Vagina (tissue), 2 donors: ENCODE data around the gene ADAT1. TPM values are rescaled to one million over a fixed set of nuclear protein-coding genes. Genes with fewer than 3 reads are reported as not detected.
"Not testable (repeated sequence)": the region's sequence is repeated elsewhere in the genome, so short reads cannot be mapped to it uniquely, and the experiment has no call there.

Source experiments
- DNase-seq, 2 donors: peaks; one replicate each; pipeline ENCODE4 v3.0.0-alpha.2; 2017; ENCODE audit errors: extremely low spot score in 2 of 2
- H3K27ac ChIP-seq: fragments of 200-600 bp; sonication (generic); one replicate; pipeline ENCODE4 v1.5.1; 2019
- H3K27me3 ChIP-seq: fragments of 200-600 bp; sonication (generic); one replicate; pipeline ENCODE4 v1.5.1; 2019
- H3K36me3 ChIP-seq, 2 donors: fragments of 200-600 bp; sonication (generic); one replicate each; pipeline ENCODE4 v1.5.1; 2017 to 2019
- H3K4me1 ChIP-seq: fragments of 200-600 bp; sonication (generic); one replicate; pipeline ENCODE4 v1.5.1; 2019
- H3K4me3 ChIP-seq, 2 donors: fragments of 200-600 bp; sonication (generic); 1 replicate in 1 of 2; 2 replicates in 1 of 2; pipeline ENCODE4 v1.5.1; 2016 to 2019
- H3K9me3 ChIP-seq: fragments of 200-600 bp; sonication (generic); one replicate; pipeline ENCODE4 v1.5.1; 2019
- POLR2A ChIP-seq, 2 donors: fragments of 450-650 bp; IDR thresholded peaks; one replicate each; pipeline ENCODE4 v1.6.1; 2017; ENCODE audit warnings: antibody characterized with exemption in 2 of 2, mild to moderate bottlenecking in 2 of 2, moderate library complexity in 2 of 2
- POLR2AphosphoS5 ChIP-seq, 2 donors: sonication (generic); formaldehyde crosslinking; IDR thresholded peaks; one replicate each; pipeline ENCODE4 v1.9.0; 2017; ENCODE audit warnings: antibody characterized with exemption in 2 of 2, mild to moderate bottlenecking in 2 of 2, low read depth in 1 of 2; ENCODE audit not compliant: insufficient read depth in 1 of 2
- intact Hi-C: fragments of 100-400 bp; cut with DNase I; formaldehyde crosslinking; loops from one replicate; pipeline ENCODE4 v1.15.1; 2023
- total RNA-seq: library from RNA; depleted of rRNA; stranded (reverse); fragments of >200 nt; gene quantifications from one replicate; pipeline ENCODE4 v1.2.3, GENCODE V29; 2016
- TF ChIP-seq, protein P1 (sequence below), 3 experiments: fragments of 450-650 bp in 2 of 3; fragments of 200-600 bp in 1 of 3; sonication (generic) in 1 of 3; IDR thresholded peaks; one replicate each; pipeline ENCODE4 v1.5.1; 2017 to 2019; ENCODE audit warnings: antibody characterized with exemption in 3 of 3, mild to moderate bottlenecking in 2 of 3, moderate library complexity in 2 of 3

Gene ADAT1
- total RNA-seq, 1 donor from 2014 or later: 44.4 TPM

DNA sequence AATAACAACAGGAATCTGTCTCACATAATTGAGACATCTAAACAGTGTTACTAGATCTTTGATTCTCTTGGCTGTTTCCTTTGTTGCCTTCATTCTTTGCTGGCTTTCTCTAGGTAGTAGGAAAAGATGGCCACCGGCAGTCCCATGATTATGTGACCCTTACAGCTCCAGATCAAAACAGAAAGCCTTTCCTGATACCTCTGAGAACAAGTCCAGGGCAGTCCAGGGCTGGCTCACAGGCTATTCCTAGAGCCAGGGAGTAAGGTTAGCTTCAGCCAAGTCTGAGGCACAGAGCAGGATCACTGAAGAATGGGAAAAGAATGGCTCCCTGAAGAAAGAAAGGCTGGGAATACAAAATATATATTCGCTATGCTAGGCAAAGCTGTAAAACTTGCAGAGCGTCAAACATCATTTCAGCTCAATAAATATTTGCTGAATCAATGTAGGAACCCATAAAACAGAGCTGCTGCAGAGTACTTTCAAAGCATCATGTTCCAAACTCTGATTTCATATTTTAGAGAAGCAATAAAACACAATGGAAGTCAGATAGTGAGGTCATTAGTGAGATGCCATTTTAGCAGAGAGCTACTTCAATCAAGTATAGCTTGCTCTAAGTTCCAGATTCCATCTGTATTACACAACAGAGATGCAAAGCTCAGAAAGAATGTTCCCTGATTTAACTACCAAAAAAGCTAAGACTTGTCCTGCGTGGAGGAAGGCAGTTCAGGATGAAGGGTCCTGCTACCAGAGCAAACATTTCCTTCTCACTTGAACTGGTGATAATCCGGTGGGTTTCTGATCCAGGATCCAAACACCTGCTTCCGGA, 23.4 kb downstream of the ADAT1 start:
- no peak overlapping the region for H3K4me3 ChIP-seq
- intact Hi-C loops: no loop called here
- DNase-seq: no peak
- H3K4me1 ChIP-seq: no peaks in the 10 kb centered on the region
- H3K36me3 ChIP-seq: peaks cover 0 to 58% of the 10 kb centered on the region in 2 donors
- no peaks in the 10 kb centered on the region for H3K27me3 ChIP-seq
- TF ChIP-seq POLR2A (IDR thresholded peaks at IDR 0.05) (no peak), POLR2AphosphoS5 (IDR thresholded peaks at IDR 0.05; ENCODE audit: insufficient read depth in 1 of 2, low read depth in 1 of 2) (no peak)
- TF ChIP-seq, protein P1, sequence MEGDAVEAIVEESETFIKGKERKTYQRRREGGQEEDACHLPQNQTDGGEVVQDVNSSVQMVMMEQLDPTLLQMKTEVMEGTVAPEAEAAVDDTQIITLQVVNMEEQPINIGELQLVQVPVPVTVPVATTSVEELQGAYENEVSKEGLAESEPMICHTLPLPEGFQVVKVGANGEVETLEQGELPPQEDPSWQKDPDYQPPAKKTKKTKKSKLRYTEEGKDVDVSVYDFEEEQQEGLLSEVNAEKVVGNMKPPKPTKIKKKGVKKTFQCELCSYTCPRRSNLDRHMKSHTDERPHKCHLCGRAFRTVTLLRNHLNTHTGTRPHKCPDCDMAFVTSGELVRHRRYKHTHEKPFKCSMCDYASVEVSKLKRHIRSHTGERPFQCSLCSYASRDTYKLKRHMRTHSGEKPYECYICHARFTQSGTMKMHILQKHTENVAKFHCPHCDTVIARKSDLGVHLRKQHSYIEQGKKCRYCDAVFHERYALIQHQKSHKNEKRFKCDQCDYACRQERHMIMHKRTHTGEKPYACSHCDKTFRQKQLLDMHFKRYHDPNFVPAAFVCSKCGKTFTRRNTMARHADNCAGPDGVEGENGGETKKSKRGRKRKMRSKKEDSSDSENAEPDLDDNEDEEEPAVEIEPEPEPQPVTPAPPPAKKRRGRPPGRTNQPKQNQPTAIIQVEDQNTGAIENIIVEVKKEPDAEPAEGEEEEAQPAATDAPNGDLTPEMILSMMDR (IDR thresholded peaks at IDR 0.05): no peak
- H3K9me3 ChIP-seq: no peaks in the 10 kb centered on the region
- no peak overlapping the region for H3K27ac ChIP-seq

DNA sequence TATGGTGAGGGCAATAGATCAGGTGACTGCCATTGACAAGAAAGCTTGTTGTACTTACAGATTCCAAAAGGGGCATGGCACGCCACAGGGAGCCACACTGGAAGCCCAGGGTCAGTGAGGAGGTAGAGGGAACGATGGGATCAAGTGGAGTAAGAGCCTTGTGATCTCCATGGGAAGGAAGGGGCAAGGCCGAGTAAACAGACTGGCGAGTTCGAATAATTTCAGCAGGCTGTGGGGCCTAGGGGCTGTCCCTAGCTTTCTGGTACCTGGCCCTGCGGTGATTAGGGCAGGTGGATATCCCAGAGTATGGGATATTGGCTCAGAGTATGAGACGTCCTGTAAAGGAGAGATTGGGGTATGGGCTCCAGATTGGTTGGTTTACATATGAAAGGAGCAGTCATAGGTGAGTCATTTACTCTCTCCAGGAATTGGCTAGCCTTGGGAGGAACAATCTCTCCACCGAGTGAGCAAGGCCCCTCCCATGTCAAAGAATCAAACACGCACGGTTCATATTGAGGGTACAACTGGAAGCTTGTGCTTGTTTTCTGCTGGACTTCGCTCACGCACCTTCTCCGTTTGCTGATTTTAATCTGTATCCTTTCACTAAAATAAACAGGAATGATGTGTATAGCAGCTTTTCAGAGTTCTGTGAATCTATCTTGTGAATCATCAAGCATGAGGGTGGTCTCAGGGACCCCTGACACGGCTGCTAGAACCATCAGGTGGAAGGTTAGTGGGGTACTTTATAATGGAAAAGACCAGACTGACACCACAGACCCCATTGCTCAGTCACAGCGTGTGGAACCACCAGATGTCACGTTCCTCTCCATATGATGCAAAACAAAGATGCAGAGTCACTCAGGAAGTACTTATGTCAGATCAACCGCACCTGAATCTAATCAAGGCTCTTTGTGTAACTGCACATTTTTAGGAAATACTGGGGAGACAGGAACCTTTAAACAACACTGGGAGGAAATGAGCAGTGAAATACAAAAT, 29.0 kb downstream of the ADAT1 start:
- intact Hi-C loops: no loop called here
- Histone ChIP-seq H3K27ac (no peak overlapping the region), H3K36me3 (peaks cover 0 to 13% of the 10 kb centered on the region in 2 donors), H3K27me3 (no peaks in the 10 kb centered on the region), H3K4me1 (peaks cover 8% of the 10 kb centered on the region), H3K4me3 (no peak overlapping the region), H3K9me3 (no peaks in the 10 kb centered on the region)
- no peak for DNase-seq
- TF ChIP-seq POLR2A (IDR thresholded peaks at IDR 0.05): no peak
- TF ChIP-seq, protein P1 (IDR thresholded peaks at IDR 0.05): no peak
- TF ChIP-seq POLR2AphosphoS5 (IDR thresholded peaks at IDR 0.05; ENCODE audit: insufficient read depth in 1 of 2, low read depth in 1 of 2): no peak

DNA sequence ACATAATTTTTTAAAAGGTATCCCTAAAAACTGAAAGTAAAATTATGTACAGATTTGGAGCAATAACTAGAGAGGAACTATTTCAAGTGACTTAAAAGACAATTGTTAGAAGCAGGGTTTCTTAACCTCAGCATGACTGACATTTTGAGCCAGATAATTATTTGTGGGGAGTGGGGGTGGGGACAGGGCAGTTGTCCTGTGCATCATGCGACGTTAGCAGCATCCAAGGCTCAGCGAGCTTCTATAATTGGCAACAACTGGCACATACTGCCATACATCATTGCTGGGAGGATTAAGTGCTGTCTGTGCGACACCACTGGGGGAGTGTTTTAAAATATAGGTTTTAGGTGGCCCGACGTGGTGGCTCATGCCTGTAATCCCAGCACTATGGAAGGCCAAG, 29.8 kb downstream of the ADAT1 start:
- no peaks in the 10 kb centered on the region for H3K9me3 ChIP-seq
- TF ChIP-seq POLR2AphosphoS5 (IDR thresholded peaks at IDR 0.05; ENCODE audit: insufficient read depth in 1 of 2, low read depth in 1 of 2) (no peak), POLR2A (IDR thresholded peaks at IDR 0.05) (no peak)
- TF ChIP-seq, protein P1 (IDR thresholded peaks at IDR 0.05): no peak
- DNase-seq: no peak
- H3K4me1 ChIP-seq: peaks cover 8% of the 10 kb centered on the region
- no peaks in the 10 kb centered on the region for H3K27me3 ChIP-seq
- intact Hi-C loops: no loop called here
- H3K27ac ChIP-seq: no peak overlapping the region
- H3K36me3 ChIP-seq: peaks cover 0 to 13% of the 10 kb centered on the region in 2 donors
- no peak overlapping the region for H3K4me3 ChIP-seq

DNA sequence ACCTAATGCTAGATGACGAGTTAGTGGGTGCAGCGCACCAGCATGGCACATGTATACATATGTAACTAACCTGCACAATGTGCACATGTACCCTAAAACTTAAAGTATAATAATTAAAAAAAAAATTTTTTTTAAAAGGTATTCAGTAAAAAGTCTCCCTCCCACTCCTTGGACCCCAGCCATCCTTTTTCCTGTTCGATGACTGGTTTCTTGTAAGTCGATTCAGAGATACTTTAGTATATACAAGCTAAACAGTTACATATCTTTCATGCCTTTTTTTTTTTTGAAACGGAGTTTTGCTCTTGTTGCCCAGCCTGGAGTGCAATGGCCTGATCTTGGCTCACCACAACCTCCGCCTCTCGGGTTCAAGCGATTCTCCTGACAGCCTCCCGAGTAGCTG, 31.2 kb downstream of the ADAT1 start:
- H3K27me3 ChIP-seq, intact Hi-C loops, H3K4me3 ChIP-seq, H3K27ac ChIP-seq, H3K4me1 ChIP-seq, DNase-seq, H3K36me3 ChIP-seq, H3K9me3 ChIP-seq: not testable (repeated sequence)

DNA sequence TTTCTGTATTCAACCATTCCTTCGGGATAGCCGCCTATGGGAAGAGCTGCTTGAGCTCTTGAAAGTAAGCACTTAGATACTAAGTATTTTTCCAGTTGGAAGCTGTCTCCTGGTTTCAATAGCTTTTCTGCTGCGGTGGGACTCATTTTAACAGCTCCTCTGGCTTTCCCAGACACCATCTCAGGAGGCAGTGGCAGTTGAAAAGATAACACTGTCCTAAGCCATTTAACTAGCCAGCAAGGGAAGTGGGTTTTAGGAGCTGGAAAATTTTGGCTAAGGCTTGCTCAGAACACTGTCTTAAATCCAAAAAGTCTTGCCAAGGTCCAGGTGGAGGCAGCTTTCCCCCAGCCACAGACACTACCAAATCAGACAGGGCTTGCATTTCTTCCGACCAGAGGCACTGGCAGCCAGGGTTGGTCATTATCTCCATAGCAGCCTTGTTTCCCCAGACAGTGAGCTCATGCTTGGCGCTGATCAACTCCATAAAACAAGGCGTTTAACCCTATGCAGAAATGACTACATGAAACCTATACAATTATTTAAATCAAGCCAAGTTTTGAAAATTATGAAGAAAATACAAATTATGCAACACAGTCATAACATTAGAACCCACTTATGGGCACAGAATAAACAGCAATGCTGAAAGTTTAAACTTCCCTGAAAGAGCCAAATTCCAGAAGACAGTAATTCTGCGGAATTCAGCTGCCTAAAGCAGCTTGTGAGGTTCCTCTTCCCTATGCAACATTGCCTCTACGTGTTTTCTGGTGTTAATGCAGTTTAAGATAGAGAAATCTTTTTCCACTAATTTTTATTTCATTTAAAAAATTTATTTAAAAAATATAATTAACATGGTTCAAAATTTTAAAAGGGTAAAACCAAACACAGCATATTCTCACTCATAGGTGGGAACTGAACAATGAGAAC, 31.9 kb downstream of the ADAT1 start:
- H3K4me1 ChIP-seq: peaks cover 8% of the 10 kb centered on the region
- no peaks in the 10 kb centered on the region for H3K27me3 ChIP-seq
- TF ChIP-seq POLR2A (IDR thresholded peaks at IDR 0.05) (no peak), POLR2AphosphoS5 (IDR thresholded peaks at IDR 0.05; ENCODE audit: insufficient read depth in 1 of 2, low read depth in 1 of 2) (no peak)
- TF ChIP-seq, protein P1 (IDR thresholded peaks at IDR 0.05): no peak
- intact Hi-C loops: no loop called here
- no peak overlapping the region for H3K4me3 ChIP-seq
- peak overlapping the region; percentile 4 for H3K27ac ChIP-seq
- no peaks in the 10 kb centered on the region for H3K36me3 ChIP-seq
- H3K9me3 ChIP-seq: no peaks in the 10 kb centered on the region
- no peak for DNase-seq
